GM21390 (cell line): ENCODE measurements around the gene SEMA3A.

Experiments used
- ATAC-seq: cut with Tn5 transposase; IDR thresholded peaks from one replicate; pipeline ENCODE4 v1.9.1; 2021; ENCODE audit not compliant: unreplicated experiment

SEMA3A gene

GRCh38 chr7:84196084-84196503, 1.5 kb upstream of the SEMA3A start:
- ATAC-seq = no peak

- no peak for ATAC-seq
Observed at GRCh38 chr7:84195295-84196060, 889 bp upstream of the SEMA3A start.

GRCh38 chr7:84193747-84194146, 842 bp downstream of the SEMA3A start:
- no peak for ATAC-seq

GRCh38 chr7:84191842-84192241, 2.7 kb downstream of the SEMA3A start:
- no peak for ATAC-seq

- no peak for ATAC-seq
Observed at GRCh38 chr7:84191261-84191660, 3.3 kb downstream of the SEMA3A start.

- no peak for ATAC-seq
Observed at GRCh38 chr7:84190016-84190705, 4.4 kb downstream of the SEMA3A start.

- ATAC-seq = no peak
Observed at GRCh38 chr7:84188786-84189405, 5.7 kb downstream of the SEMA3A start.

- ATAC-seq = no peak
Observed at GRCh38 chr7:84187813-84188510, 6.6 kb downstream of the SEMA3A start.

- ATAC-seq = no peak
Observed at GRCh38 chr7:84187087-84187805, 7.3 kb downstream of the SEMA3A start.

GRCh38 chr7:84183741-84184140, 10.8 kb downstream of the SEMA3A start:
- ATAC-seq = no peak

- no peak for ATAC-seq
Observed at GRCh38 chr7:84182301-84182700, 12.3 kb downstream of the SEMA3A start.

GRCh38 chr7:84181628-84182027, 13.0 kb downstream of the SEMA3A start:
- no peak for ATAC-seq

GRCh38 chr7:84177758-84178412, 16.7 kb downstream of the SEMA3A start:
- no peak for ATAC-seq

GRCh38 chr7:84176716-84177115, 17.9 kb downstream of the SEMA3A start:
- ATAC-seq = no peak

- no peak for ATAC-seq
Observed at GRCh38 chr7:84175461-84175860, 19.1 kb downstream of the SEMA3A start.

- ATAC-seq = no peak
Observed at GRCh38 chr7:84170646-84171045, 23.9 kb downstream of the SEMA3A start.

GRCh38 chr7:84162584-84162983, 32.0 kb downstream of the SEMA3A start:
- no peak for ATAC-seq

- no peak for ATAC-seq
Observed at GRCh38 chr7:84162125-84162524, 32.5 kb downstream of the SEMA3A start.

GRCh38 chr7:84161398-84161797, 33.2 kb downstream of the SEMA3A start:
- ATAC-seq = no peak

- ATAC-seq = no peak
Observed at GRCh38 chr7:84159435-84159834, 35.2 kb downstream of the SEMA3A start.
